ENCODE measurements around the gene RNF123. TPM values are rescaled to one million over a fixed set of nuclear protein-coding genes. Genes with fewer than 3 reads are reported as not detected.

RNF123 gene
- total and polyA plus RNA-seq, 4 donors: 34.3 to 104 (median 40.2) TPM

DNA sequence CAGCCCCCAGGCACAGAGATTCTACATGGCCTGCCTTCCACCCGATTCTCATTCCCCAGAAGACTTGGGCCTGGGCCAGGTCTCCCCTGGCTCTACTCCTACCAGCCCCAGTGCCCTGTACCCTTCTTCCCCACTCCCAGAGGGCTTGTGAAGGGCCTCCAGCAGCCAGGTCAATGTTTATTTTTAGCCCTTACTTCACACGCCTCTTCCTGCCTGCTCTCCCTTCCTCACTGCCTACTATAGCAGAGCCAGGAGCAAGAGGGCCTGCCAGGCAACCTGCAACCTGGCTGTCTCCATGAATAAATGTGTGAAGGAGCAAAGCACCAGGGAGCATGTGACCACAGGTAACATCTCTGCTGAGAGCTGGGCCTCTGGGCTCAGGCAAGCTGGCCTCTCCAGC is 41.6 kb upstream of the RNF123 start:
- H3K27ac ChIP-seq (ENCODE audit: low read depth in 1 of 2, low read length in 2 of 2): no peak overlapping the region
- no peak overlapping the region for H3K9ac ChIP-seq (ENCODE audit: low read depth in 1 of 2, low read length in 2 of 2)
- TF ChIP-seq RXRA (IDR thresholded peaks at IDR 0.05) (no peak), TAF1 (conservative IDR thresholded peaks at IDR 0.05) (no peak), HNF4A (conservative IDR thresholded peaks at IDR 0.05) (no peak), GABPA (IDR thresholded peaks at IDR 0.05 in 1 of 2, conservative IDR thresholded peaks at IDR 0.05 in 1 of 2) (no peak), YY1 (IDR thresholded peaks at IDR 0.05) (no peak), JUND (IDR thresholded peaks at IDR 0.05) (no peak), HNF4G (IDR thresholded peaks at IDR 0.05) (no peak), NR2F2 (IDR thresholded peaks at IDR 0.05) (no peak), RAD21 (IDR thresholded peaks at IDR 0.05) (no peak), FOXA1 (IDR thresholded peaks at IDR 0.05) (no peak), FOXA2 (IDR thresholded peaks at IDR 0.05) (no peak)
- TF ChIP-seq, protein P1, sequence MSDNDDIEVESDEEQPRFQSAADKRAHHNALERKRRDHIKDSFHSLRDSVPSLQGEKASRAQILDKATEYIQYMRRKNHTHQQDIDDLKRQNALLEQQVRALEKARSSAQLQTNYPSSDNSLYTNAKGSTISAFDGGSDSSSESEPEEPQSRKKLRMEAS (IDR thresholded peaks at IDR 0.05): no peak
- TF ChIP-seq, protein P2, sequence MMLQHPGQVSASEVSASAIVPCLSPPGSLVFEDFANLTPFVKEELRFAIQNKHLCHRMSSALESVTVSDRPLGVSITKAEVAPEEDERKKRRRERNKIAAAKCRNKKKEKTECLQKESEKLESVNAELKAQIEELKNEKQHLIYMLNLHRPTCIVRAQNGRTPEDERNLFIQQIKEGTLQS (IDR thresholded peaks at IDR 0.05): no peak
- TF ChIP-seq, protein P3, sequence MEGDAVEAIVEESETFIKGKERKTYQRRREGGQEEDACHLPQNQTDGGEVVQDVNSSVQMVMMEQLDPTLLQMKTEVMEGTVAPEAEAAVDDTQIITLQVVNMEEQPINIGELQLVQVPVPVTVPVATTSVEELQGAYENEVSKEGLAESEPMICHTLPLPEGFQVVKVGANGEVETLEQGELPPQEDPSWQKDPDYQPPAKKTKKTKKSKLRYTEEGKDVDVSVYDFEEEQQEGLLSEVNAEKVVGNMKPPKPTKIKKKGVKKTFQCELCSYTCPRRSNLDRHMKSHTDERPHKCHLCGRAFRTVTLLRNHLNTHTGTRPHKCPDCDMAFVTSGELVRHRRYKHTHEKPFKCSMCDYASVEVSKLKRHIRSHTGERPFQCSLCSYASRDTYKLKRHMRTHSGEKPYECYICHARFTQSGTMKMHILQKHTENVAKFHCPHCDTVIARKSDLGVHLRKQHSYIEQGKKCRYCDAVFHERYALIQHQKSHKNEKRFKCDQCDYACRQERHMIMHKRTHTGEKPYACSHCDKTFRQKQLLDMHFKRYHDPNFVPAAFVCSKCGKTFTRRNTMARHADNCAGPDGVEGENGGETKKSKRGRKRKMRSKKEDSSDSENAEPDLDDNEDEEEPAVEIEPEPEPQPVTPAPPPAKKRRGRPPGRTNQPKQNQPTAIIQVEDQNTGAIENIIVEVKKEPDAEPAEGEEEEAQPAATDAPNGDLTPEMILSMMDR (IDR thresholded peaks at IDR 0.05; ENCODE audit: low read depth, low read length, missing input control): no peak
- TF ChIP-seq, protein P4, sequence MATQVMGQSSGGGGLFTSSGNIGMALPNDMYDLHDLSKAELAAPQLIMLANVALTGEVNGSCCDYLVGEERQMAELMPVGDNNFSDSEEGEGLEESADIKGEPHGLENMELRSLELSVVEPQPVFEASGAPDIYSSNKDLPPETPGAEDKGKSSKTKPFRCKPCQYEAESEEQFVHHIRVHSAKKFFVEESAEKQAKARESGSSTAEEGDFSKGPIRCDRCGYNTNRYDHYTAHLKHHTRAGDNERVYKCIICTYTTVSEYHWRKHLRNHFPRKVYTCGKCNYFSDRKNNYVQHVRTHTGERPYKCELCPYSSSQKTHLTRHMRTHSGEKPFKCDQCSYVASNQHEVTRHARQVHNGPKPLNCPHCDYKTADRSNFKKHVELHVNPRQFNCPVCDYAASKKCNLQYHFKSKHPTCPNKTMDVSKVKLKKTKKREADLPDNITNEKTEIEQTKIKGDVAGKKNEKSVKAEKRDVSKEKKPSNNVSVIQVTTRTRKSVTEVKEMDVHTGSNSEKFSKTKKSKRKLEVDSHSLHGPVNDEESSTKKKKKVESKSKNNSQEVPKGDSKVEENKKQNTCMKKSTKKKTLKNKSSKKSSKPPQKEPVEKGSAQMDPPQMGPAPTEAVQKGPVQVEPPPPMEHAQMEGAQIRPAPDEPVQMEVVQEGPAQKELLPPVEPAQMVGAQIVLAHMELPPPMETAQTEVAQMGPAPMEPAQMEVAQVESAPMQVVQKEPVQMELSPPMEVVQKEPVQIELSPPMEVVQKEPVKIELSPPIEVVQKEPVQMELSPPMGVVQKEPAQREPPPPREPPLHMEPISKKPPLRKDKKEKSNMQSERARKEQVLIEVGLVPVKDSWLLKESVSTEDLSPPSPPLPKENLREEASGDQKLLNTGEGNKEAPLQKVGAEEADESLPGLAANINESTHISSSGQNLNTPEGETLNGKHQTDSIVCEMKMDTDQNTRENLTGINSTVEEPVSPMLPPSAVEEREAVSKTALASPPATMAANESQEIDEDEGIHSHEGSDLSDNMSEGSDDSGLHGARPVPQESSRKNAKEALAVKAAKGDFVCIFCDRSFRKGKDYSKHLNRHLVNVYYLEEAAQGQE (IDR thresholded peaks at IDR 0.05): no peak
- no peak overlapping the region for H3K4me3 ChIP-seq (ENCODE audit: low read depth in 1 of 3, low read length in 3 of 3)
- H3K4me1 ChIP-seq (ENCODE audit: control insufficient read depth in 4 of 4, insufficient read depth in 4 of 4, low read length in 3 of 4): peaks cover 3 to 25% (median 14%) of the 10 kb centered on the region in 4 donors
- DNase-seq (ENCODE audit: low spot score): no peak
- no peaks in the 10 kb centered on the region for H3K36me3 ChIP-seq (ENCODE audit: control insufficient read depth in 4 of 4, insufficient read depth in 3 of 4, low read depth in 1 of 4, low read length in 3 of 4)
- WGBS: 75% methylated on average over 2 of the region's 2 CpGs
- H3K27me3 ChIP-seq (ENCODE audit: control insufficient read depth in 4 of 4, insufficient read depth in 4 of 4, low read length in 3 of 4): no peaks in the 10 kb centered on the region
- H3K9me3 ChIP-seq (ENCODE audit: control insufficient read depth in 4 of 4, low read length in 3 of 4): no peaks in the 10 kb centered on the region

DNA sequence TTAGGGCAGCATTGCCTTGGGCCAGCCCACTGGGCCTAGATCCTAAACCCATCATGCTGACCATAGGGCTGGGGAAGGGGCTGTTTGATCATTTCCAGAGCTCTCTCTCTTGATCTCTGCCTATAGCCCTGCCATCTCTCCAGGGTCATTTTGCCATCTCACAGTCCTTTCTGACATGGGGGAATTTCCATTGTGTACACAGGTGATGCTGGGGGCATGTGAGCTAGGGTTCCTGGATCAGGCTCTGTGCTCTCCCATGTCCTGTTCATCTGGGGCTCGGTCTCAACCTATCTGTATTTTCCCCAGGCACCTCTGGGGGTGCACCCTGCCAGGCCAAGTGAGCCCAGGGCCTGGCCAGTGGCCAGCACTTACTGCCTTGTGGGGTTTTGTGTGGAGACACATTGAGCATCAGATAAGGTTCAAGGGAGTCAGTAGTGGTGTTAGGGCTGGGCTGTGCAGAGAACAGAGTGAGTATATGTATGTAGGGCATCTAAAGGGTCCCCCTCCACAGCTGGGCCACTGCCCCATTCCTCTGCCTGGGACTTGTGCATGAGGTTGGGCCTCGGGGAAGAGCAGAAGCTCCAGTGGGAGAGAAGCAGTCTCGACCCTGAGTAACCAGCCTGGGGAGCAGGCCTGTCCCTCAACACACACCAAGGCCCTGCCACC is 40.9 kb upstream of the RNF123 start:
- Histone ChIP-seq H3K27me3 (ENCODE audit: control insufficient read depth in 4 of 4, insufficient read depth in 4 of 4, low read length in 3 of 4) (no peaks in the 10 kb centered on the region), H3K4me1 (ENCODE audit: control insufficient read depth in 4 of 4, insufficient read depth in 4 of 4, low read length in 3 of 4) (peaks cover 3 to 25% (median 14%) of the 10 kb centered on the region in 4 donors), H3K9ac (ENCODE audit: low read depth in 1 of 2, low read length in 2 of 2) (no peak overlapping the region), H3K27ac (ENCODE audit: low read depth in 1 of 2, low read length in 2 of 2) (no peak overlapping the region), H3K4me3 (ENCODE audit: low read depth in 1 of 3, low read length in 3 of 3) (no peak overlapping the region), H3K36me3 (ENCODE audit: control insufficient read depth in 4 of 4, insufficient read depth in 3 of 4, low read depth in 1 of 4, low read length in 3 of 4) (no peaks in the 10 kb centered on the region), H3K9me3 (ENCODE audit: control insufficient read depth in 4 of 4, low read length in 3 of 4) (no peaks in the 10 kb centered on the region)
- no peak for TF ChIP-seq NR2F2 (IDR thresholded peaks at IDR 0.05)
- TF ChIP-seq EGR1 (IDR thresholded peaks at IDR 0.05; ENCODE audit: low read depth in 2 of 2): no peak
- TF ChIP-seq, protein P3 (IDR thresholded peaks at IDR 0.05; ENCODE audit: low read depth, low read length, missing input control): no peak
- TF ChIP-seq RAD21 (IDR thresholded peaks at IDR 0.05): no peak
- TF ChIP-seq JUND (IDR thresholded peaks at IDR 0.05): no peak
- TF ChIP-seq, protein P2 (IDR thresholded peaks at IDR 0.05): no peak
- no peak for TF ChIP-seq FOXA1 (IDR thresholded peaks at IDR 0.05)
- no peak for TF ChIP-seq RXRA (IDR thresholded peaks at IDR 0.05)
- TF ChIP-seq SP1 (IDR thresholded peaks at IDR 0.05): no peak
- WGBS: 87% methylated on average over 3 of the region's 3 CpGs
- no peak for DNase-seq (ENCODE audit: low spot score)
